Stimulated activated CD8-positive, alpha-beta memory T cell treated with anti-CD3 and anti-CD28 coated beads, Interleukin-15, amount 100 ng/mL, for 48 hours (primary cell): Measurements from ENCODE around the gene CTSV.
"Not testable (repeated sequence)": the region's sequence is repeated elsewhere in the genome, so short reads cannot be mapped to it uniquely, and the experiment has no call there.

ENCODE experiments used
- DNase-seq, 2 donors: peaks; one replicate each; pipeline ENCODE4 v3.0.0-alpha.2; 2020; ENCODE audit warnings: low read depth in 2 of 2

Gene CTSV

GRCh38 chr9:97038611-97039513 lies at the start of gene CTSV:
CTSV (minus strand) TSS chr9:97039142; CDS start chr9:97038043, 1,099 bp downstream.
- DNase-seq, result peak; percentile 77 to 78

GRCh38 chr9:97087668-97088215 lies 48.8 kb upstream of the CTSV start:
- not testable (repeated sequence) for DNase-seq

GRCh38 chr9:97084562-97084991 lies 45.6 kb upstream of the CTSV start:
- DNase-seq, result not testable (repeated sequence)

GRCh38 chr9:97078362-97078761 lies 39.4 kb upstream of the CTSV start:
- no peak for DNase-seq

GRCh38 chr9:97077452-97078295 lies 38.7 kb upstream of the CTSV start:
- DNase-seq, result no peak

- DNase-seq, result not testable (repeated sequence)
Observed at GRCh38 chr9:97076731-97077451, 37.9 kb upstream of the CTSV start.

GRCh38 chr9:97076238-97076637 lies 37.3 kb upstream of the CTSV start:
- no peak for DNase-seq

- no peak for DNase-seq
Observed at GRCh38 chr9:97075289-97075985, 36.5 kb upstream of the CTSV start.

GRCh38 chr9:97073506-97073905 lies 34.6 kb upstream of the CTSV start:
- DNase-seq, result no peak

- DNase-seq, result no peak
Observed at GRCh38 chr9:97072285-97072776, 33.4 kb upstream of the CTSV start.

- DNase-seq, result not testable (repeated sequence)
Observed at GRCh38 chr9:97070325-97070724, 31.4 kb upstream of the CTSV start.

GRCh38 chr9:97067490-97067889 lies 28.5 kb upstream of the CTSV start:
- DNase-seq, result no peak

GRCh38 chr9:97064176-97064575 lies 25.2 kb upstream of the CTSV start:
- no peak for DNase-seq

GRCh38 chr9:97060796-97061195 lies 21.9 kb upstream of the CTSV start:
- DNase-seq, result no peak

- no peak for DNase-seq
Observed at GRCh38 chr9:97059626-97060025, 20.7 kb upstream of the CTSV start.

GRCh38 chr9:97057651-97058050 lies 18.7 kb upstream of the CTSV start:
- no peak for DNase-seq

- not testable (repeated sequence) for DNase-seq
Observed at GRCh38 chr9:97055891-97056290, 16.9 kb upstream of the CTSV start.

GRCh38 chr9:97053717-97054116 lies 14.8 kb upstream of the CTSV start:
- DNase-seq, result no peak

GRCh38 chr9:97052735-97053134 lies 13.8 kb upstream of the CTSV start:
- DNase-seq, result no peak

- DNase-seq, result no peak
Observed at GRCh38 chr9:97046228-97046627, 7.3 kb upstream of the CTSV start.

GRCh38 chr9:97045300-97045699 lies 6.4 kb upstream of the CTSV start:
- no peak for DNase-seq
